Activated naive CD4-positive, alpha-beta T cell treated with anti-CD3 and anti-CD28 coated beads for 36 hours (primary cell): ENCODE results near the gene ATP6V0C. TPM values are rescaled to one million over a fixed set of nuclear protein-coding genes. Genes with fewer than 3 reads are reported as not detected.
"Not testable (repeated sequence)": the region's sequence is repeated elsewhere in the genome, so short reads cannot be mapped to it uniquely, and the experiment has no call there.

Experiments
- CTCF ChIA-PET: fragments of 350-600 bp; sonication (Branson Sonifier 250); formaldehyde crosslinking; loops from one replicate; lab custom pipeline; 2021; ENCODE audit warnings: antibody characterized with exemption; lab: Charles Lee
- DNase-seq: peaks from one replicate; pipeline ENCODE4 v3.0.0-alpha.2; 2020
- H3K27ac Mint-ChIP-seq: one replicate; pipeline ENCODE4 v1.8.0; 2021; ENCODE audit warnings: mild to moderate bottlenecking, mixed read lengths
- H3K27me3 Mint-ChIP-seq: one replicate; pipeline ENCODE4 v1.8.0; 2021; ENCODE audit warnings: low read depth, mixed read lengths
- H3K36me3 Mint-ChIP-seq: one replicate; pipeline ENCODE4 v1.8.0; 2021; ENCODE audit warnings: low read depth, mixed read lengths
- H3K4me1 Mint-ChIP-seq: one replicate; pipeline ENCODE4 v1.8.0; 2021; ENCODE audit warnings: low read depth, mixed read lengths
- H3K4me3 Mint-ChIP-seq: one replicate; pipeline ENCODE4 v1.8.0; 2021; ENCODE audit warnings: mild to moderate bottlenecking, moderate library complexity, mixed read lengths
- H3K9me3 Mint-ChIP-seq: one replicate; pipeline ENCODE4 v1.8.0; 2021; ENCODE audit warnings: mixed read lengths
- intact Hi-C: fragments of 100-400 bp; cut with micrococcal nuclease; formaldehyde crosslinking; loops from one replicate; pipeline ENCODE4 v1.15.1; 2023
- microRNA-seq: library from miRNA; unstranded; fragments of <30 nt; microRNA quantifications from one replicate; pipeline ENCODE4 v1.2.0, GENCODE V29; 2022; ENCODE audit warnings: borderline microRNAs expressed, borderline replicate concordance
- total RNA-seq, 2 experiments: library from RNA; stranded (reverse); gene quantifications; one replicate each; pipeline ENCODE4 v1.2.3, GENCODE V29; 2021

ATP6V0C gene
- total RNA-seq, 2 experiments from 2014 or later: 81.9 TPM

DNA sequence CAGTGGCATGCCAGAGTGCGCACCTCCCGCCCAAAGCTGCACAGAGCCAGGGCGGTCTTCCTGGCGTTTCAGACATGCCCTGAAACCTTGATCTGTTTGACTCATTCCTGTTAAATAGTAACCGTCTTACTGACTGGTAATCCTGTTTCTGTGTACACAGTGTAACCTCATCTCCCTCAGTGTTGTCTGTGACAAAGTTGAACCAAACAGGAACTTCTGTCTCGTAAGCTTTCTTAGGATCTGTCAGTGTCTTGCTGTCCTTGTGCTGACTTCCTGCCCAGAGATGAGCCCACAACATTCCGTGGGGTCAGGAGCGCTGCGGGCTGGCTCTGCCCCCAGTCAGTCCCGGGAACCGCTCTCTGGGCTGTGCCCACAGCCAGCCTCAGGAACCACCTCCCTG, 54.8 kb downstream of the ATP6V0C start:
- H3K4me1 Mint-ChIP-seq, H3K36me3 Mint-ChIP-seq, H3K27me3 Mint-ChIP-seq, intact Hi-C loops, CTCF ChIA-PET, DNase-seq, H3K4me3 Mint-ChIP-seq, H3K9me3 Mint-ChIP-seq, H3K27ac Mint-ChIP-seq: not testable (repeated sequence)

Small RNA genes within 50 kb of the gene (microRNA-seq; reads per million reads assigned to microRNA genes)
- gene MIR3178: not detected
- not detected for gene MIR6768

Other genes starting within 250 kb of the ATP6V0C start
- 100 to 1,000 TPM; 306 to 311 TPM for gene RNPS1, start 245.8 kb upstream of the ATP6V0C start, total RNA-seq
- 1 to 10 TPM; 2.6 to 3.1 TPM for gene ABCA3, start 173.2 kb upstream of the ATP6V0C start, total RNA-seq
- gene CCNF, start 84.5 kb upstream of the ATP6V0C start, total RNA-seq: 10 to 100 TPM; 73.5 to 74.5 TPM
- gene TEDC2, start 53.8 kb upstream of the ATP6V0C start, total RNA-seq: 10 to 100 TPM; 24.2 to 24.8 TPM
- gene NTN3, start 42.7 kb upstream of the ATP6V0C start, total RNA-seq: not detected
- gene TBC1D24, start 38.8 kb upstream of the ATP6V0C start, total RNA-seq: 1 to 10 TPM; 8.1 to 8.6 TPM
- 10 to 100 TPM; 15.3 to 18.6 TPM for gene AMDHD2, start 6.4 kb downstream of the ATP6V0C start, total RNA-seq
- under 1 TPM in 1 of 2 experiments, not detected in 1; 0.17 TPM for gene CEMP1, start 17.5 kb downstream of the ATP6V0C start, total RNA-seq
- gene PDPK1, start 24.1 kb downstream of the ATP6V0C start, total RNA-seq: 10 to 100 TPM; 26.6 to 27.8 TPM
- gene KCTD5, start 168.6 kb downstream of the ATP6V0C start, total RNA-seq: 10 to 100 TPM; 21.8 to 24.1 TPM
- gene PRSS27, start 206.3 kb downstream of the ATP6V0C start, total RNA-seq: 1 to 10 TPM; 1.7 to 2.4 TPM
- gene SRRM2, start 238.7 kb downstream of the ATP6V0C start, total RNA-seq: 100 to 1,000 TPM; 607 to 649 TPM